GM12878 (cell line): ENCODE measurements around the gene LIX1L. TPM values are rescaled to one million over a fixed set of nuclear protein-coding genes. Genes with fewer than 3 reads are reported as not detected.

Experiments
- CHD2 ChIP-seq: IDR thresholded peaks from 2 replicates; pipeline ENCODE4 v1.6.1; 2011; ENCODE audit warnings: low read depth, low read length, improper control_type of control experiment, borderline replicate concordance
- CREM ChIP-seq: IDR thresholded peaks from 2 replicates; pipeline ENCODE4 v1.6.1; 2014; ENCODE audit warnings: antibody characterized with exemption, low read depth
- E2F8 ChIP-seq: fragments of 450-650 bp; IDR thresholded peaks from 2 replicates; pipeline ENCODE4 v1.6.1; 2018; ENCODE audit warnings: mild to moderate bottlenecking, low read depth, moderate library complexity; ENCODE audit not compliant: partially characterized antibody
- HCFC1 ChIP-seq: fragments of 150-350 bp; IDR thresholded peaks from 2 replicates; pipeline ENCODE4 v1.6.1; 2014; ENCODE audit warnings: low read length
- HDGF ChIP-seq: fragments of 450-650 bp; IDR thresholded peaks from 2 replicates; pipeline ENCODE4 v1.6.1; 2016; ENCODE audit warnings: antibody characterized with exemption
- KAT2A ChIP-seq: conservative IDR thresholded peaks from 2 replicates; pipeline ENCODE4 v1.6.1; 2011; ENCODE audit warnings: low read depth, low read length; ENCODE audit not compliant: control insufficient read depth
- MYC ChIP-seq: IDR thresholded peaks from 2 replicates; pipeline ENCODE4 v1.6.1; 2011; ENCODE audit warnings: mild to moderate bottlenecking, low read length, moderate library complexity, inconsistent platforms; ENCODE audit not compliant: insufficient read depth, insufficient replicate concordance, insufficient read length, severe bottlenecking
- POLR2A ChIP-seq: IDR thresholded peaks from 2 replicates; pipeline ENCODE4 v1.6.1; 2011; ENCODE audit warnings: low read depth, mild to moderate bottlenecking, low read length
- RCOR1 ChIP-seq: conservative IDR thresholded peaks from 2 replicates; pipeline ENCODE4 v1.6.1; 2012; ENCODE audit warnings: low read depth, low read length, improper control_type of control experiment
- SIX5 ChIP-seq: IDR thresholded peaks from 2 replicates; pipeline ENCODE4 v1.6.1; 2011; ENCODE audit warnings: mild to moderate bottlenecking, low read depth, low read length, moderate library complexity; ENCODE audit not compliant: severe bottlenecking
- SMAD5 ChIP-seq: IDR thresholded peaks from 2 replicates; pipeline ENCODE4 v1.6.1; 2016; ENCODE audit warnings: antibody characterized with exemption, low read depth
- SP1 ChIP-seq: IDR thresholded peaks from one replicate; pipeline ENCODE4 v1.6.1; 2011; ENCODE audit warnings: low read depth, low read length
- SPI1 ChIP-seq: IDR thresholded peaks from 2 replicates; pipeline ENCODE4 v1.6.1; 2011; ENCODE audit warnings: low read depth, mild to moderate bottlenecking, low read length, moderate library complexity, borderline replicate concordance; ENCODE audit not compliant: insufficient read depth
- USF2 ChIP-seq: IDR thresholded peaks from 2 replicates; pipeline ENCODE4 v1.6.1; 2011; ENCODE audit warnings: low read depth, low read length, improper control_type of control experiment, borderline replicate concordance
- YBX1 ChIP-seq: fragments of 450-650 bp; IDR thresholded peaks from 2 replicates; pipeline ENCODE4 v1.6.1; 2016; ENCODE audit warnings: antibody characterized with exemption
- ZNF24 ChIP-seq: fragments of 450-650 bp; IDR thresholded peaks from 2 replicates; pipeline ENCODE4 v1.6.1; 2017; ENCODE audit warnings: antibody characterized with exemption, mild to moderate bottlenecking
- polyA plus RNA-seq, 11 experiments: library from polyadenylated mRNA; depleted of rRNA in 4 of 11; unstranded in 6 of 11; stranded (reverse) in 5 of 11; fragments of >200 nt; fragmentation: Nextera tagmentation in 4 of 11; fragmentation: Illumina TruSeq in 1 of 11; extraction: Ambion mirVana in 4 of 11; extraction: Trizol in 1 of 11; gene quantifications; 1 replicate in 1 of 11; 2 replicates in 10 of 11; pipeline versions ENCODE4 v1.2.1 to v1.2.3, GENCODE V29; 2011 to 2016; ENCODE audit warnings: inconsistent platforms in 2 of 11, missing spikeins in 2 of 11, low read depth in 1 of 11
- total RNA-seq, 4 experiments: library from RNA; depleted of rRNA in 3 of 4; stranded (reverse); fragments of >200 nt in 3 of 4; fragmentation: Illumina TruSeq in 1 of 4; extraction: Trizol in 1 of 4; gene quantifications; 2 replicates each; pipeline versions ENCODE4 v1.2.1 to v1.2.3, GENCODE V29; 2013 to 2021
- TF ChIP-seq, protein P1 (sequence below), 3 experiments: IDR thresholded peaks in 2 of 3; conservative IDR thresholded peaks in 1 of 3; 2 replicates each; pipeline ENCODE4 v1.5.1; 2011; ENCODE audit warnings: low read depth in 3 of 3, low read length in 3 of 3, mild to moderate bottlenecking in 3 of 3, control low read depth in 2 of 3, moderate library complexity in 2 of 3, inconsistent platforms in 1 of 3, mixed read lengths in 1 of 3; ENCODE audit not compliant: control insufficient read depth in 2 of 3, insufficient read depth in 1 of 3; ENCODE audit errors: extremely low read depth in 1 of 3
- TF ChIP-seq, protein P2 (sequence below): fragments of 450-650 bp; IDR thresholded peaks from 2 replicates; pipeline ENCODE4 v1.6.1; 2014; ENCODE audit warnings: mild to moderate bottlenecking
- TF ChIP-seq, protein P3 (sequence below): fragments of 450-650 bp; IDR thresholded peaks from 2 replicates; pipeline ENCODE4 v1.6.1; 2017; ENCODE audit warnings: mild to moderate bottlenecking, moderate library complexity

Gene LIX1L
- total and polyA plus RNA-seq, 10 of the 15 experiments (the other 5 are each of a cell fraction or from before 2014, with no cell fraction given), result 5.5 to 48.2 (median 15.3) TPM

DNA sequence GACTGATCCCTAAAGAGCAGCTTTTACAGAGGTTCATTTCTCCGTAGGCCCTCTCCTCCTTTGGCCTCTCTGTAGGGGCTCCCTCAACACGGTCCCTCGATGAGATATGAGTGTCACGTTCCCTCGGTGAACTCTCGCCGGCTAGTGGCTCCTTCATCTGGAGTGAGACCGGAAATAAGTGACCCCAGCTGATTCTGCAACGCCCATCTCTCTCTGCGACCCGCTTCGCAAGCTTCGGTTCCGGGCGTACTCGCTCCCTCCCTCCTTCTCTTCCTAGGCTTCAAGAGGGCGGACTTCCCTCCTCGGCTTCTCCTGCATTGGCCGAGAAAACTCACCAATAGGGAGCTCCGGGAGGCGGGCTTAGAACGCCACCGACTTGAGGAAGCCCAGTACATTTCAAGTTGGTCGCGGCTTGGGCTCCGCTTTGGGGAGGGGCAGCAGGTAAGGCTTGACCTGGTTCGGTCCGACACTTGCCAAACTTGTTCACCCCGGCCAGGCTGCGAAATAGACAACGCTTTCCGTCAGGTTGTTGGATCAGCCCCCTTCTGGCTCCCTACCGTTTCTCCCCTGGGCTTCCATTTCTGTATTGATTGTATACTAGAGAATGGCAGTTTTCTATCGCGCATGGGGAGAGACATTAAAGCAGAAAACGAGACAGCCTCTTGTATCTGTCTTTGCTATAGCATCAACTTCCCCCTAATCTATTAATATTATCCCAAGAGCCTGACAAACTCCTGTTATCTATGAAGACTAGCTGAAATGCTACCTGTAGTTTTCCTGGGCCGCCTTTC is 6.7 kb upstream of the LIX1L start, which contains the start of the genes ANKRD34A and POLR3GL (continued):
- TF ChIP-seq, protein P1, sequence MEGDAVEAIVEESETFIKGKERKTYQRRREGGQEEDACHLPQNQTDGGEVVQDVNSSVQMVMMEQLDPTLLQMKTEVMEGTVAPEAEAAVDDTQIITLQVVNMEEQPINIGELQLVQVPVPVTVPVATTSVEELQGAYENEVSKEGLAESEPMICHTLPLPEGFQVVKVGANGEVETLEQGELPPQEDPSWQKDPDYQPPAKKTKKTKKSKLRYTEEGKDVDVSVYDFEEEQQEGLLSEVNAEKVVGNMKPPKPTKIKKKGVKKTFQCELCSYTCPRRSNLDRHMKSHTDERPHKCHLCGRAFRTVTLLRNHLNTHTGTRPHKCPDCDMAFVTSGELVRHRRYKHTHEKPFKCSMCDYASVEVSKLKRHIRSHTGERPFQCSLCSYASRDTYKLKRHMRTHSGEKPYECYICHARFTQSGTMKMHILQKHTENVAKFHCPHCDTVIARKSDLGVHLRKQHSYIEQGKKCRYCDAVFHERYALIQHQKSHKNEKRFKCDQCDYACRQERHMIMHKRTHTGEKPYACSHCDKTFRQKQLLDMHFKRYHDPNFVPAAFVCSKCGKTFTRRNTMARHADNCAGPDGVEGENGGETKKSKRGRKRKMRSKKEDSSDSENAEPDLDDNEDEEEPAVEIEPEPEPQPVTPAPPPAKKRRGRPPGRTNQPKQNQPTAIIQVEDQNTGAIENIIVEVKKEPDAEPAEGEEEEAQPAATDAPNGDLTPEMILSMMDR (IDR thresholded peaks at IDR 0.05 in 2 of 3, conservative IDR thresholded peaks at IDR 0.05 in 1 of 3; ENCODE audit: control insufficient read depth in 2 of 3, extremely low read depth in 1 of 3, insufficient read depth in 1 of 3, low read depth in 3 of 3, low read length in 3 of 3), result no peak
- TF ChIP-seq RCOR1, result no peak
- peak; percentile 85; the same call in 1 of the 2 replicates for TF ChIP-seq SMAD5
- TF ChIP-seq, protein P2, sequence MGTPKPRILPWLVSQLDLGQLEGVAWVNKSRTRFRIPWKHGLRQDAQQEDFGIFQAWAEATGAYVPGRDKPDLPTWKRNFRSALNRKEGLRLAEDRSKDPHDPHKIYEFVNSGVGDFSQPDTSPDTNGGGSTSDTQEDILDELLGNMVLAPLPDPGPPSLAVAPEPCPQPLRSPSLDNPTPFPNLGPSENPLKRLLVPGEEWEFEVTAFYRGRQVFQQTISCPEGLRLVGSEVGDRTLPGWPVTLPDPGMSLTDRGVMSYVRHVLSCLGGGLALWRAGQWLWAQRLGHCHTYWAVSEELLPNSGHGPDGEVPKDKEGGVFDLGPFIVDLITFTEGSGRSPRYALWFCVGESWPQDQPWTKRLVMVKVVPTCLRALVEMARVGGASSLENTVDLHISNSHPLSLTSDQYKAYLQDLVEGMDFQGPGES, result peak; percentile 35; the same call in 1 of the 2 replicates
- TF ChIP-seq KAT2A, result no peak
- TF ChIP-seq SIX5, result no peak
- TF ChIP-seq HDGF, result peak; percentile 90
- no peak for TF ChIP-seq ZNF24
- no peak for TF ChIP-seq HCFC1
- TF ChIP-seq YBX1, result no peak
- TF ChIP-seq MYC, result no peak
- TF ChIP-seq, protein P3, sequence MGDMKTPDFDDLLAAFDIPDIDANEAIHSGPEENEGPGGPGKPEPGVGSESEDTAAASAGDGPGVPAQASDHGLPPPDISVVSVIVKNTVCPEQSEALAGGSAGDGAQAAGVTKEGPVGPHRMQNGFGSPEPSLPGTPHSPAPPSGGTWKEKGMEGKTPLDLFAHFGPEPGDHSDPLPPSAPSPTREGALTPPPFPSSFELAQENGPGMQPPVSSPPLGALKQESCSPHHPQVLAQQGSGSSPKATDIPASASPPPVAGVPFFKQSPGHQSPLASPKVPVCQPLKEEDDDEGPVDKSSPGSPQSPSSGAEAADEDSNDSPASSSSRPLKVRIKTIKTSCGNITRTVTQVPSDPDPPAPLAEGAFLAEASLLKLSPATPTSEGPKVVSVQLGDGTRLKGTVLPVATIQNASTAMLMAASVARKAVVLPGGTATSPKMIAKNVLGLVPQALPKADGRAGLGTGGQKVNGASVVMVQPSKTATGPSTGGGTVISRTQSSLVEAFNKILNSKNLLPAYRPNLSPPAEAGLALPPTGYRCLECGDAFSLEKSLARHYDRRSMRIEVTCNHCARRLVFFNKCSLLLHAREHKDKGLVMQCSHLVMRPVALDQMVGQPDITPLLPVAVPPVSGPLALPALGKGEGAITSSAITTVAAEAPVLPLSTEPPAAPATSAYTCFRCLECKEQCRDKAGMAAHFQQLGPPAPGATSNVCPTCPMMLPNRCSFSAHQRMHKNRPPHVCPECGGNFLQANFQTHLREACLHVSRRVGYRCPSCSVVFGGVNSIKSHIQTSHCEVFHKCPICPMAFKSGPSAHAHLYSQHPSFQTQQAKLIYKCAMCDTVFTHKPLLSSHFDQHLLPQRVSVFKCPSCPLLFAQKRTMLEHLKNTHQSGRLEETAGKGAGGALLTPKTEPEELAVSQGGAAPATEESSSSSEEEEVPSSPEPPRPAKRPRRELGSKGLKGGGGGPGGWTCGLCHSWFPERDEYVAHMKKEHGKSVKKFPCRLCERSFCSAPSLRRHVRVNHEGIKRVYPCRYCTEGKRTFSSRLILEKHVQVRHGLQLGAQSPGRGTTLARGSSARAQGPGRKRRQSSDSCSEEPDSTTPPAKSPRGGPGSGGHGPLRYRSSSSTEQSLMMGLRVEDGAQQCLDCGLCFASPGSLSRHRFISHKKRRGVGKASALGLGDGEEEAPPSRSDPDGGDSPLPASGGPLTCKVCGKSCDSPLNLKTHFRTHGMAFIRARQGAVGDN, result 0 out of 2 replicates have a peak, but pooled peaks have one; percentile 60
- TF ChIP-seq POLR2A, result peak; percentile 98
- peak; percentile 11; the same call in 1 of the 2 replicates for TF ChIP-seq CREM
- peak; percentile 72; the same call in 1 of the 2 replicates for TF ChIP-seq CHD2
- peak; percentile 75 for TF ChIP-seq SP1
- TF ChIP-seq USF2, result no peak
- TF ChIP-seq E2F8, result no peak
- peak; percentile 74; the same call in 1 of the 2 replicates for TF ChIP-seq SPI1
